Measurements from ENCODE around the gene LDB2.

The LDB2 gene

DNA sequence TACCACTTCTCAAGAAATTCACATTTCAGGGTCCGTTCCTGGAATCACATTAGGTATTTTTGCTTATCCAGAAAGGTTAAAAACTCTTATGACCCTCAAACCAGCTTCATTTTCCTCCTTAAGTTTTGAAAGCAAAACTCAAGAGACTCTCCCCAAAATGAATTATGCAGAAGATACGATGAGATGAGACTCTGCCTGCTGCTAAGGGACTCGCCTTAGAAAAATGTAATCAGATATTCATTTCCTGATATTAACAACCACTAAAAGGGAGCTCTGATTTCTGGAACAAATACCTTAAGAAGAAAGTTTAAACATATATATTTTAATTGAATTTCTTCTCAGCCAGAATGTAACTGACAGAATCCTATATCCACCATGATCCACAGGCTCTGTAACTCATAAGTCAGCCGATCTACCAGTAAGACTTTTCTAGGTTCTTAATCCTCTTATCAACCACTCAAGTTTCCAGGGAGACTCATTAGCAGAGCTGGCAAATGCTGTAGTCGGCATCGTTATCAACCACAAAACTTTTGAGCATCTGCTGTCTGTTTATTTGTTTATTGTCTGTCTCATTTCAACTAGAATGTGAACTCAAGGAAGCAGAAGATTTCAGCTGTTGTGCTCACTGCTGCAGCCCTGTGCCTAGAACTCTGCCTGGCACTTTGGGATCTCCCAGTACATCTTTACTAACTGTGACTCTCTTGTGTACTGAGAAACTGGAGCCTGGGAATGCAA, 112.5 kb downstream of the LDB2 start:
- TF ChIP-seq, protein P1, sequence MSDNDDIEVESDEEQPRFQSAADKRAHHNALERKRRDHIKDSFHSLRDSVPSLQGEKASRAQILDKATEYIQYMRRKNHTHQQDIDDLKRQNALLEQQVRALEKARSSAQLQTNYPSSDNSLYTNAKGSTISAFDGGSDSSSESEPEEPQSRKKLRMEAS (IDR thresholded peaks at IDR 0.05) = no peak
- TF ChIP-seq TEAD4 (IDR thresholded peaks at IDR 0.05) (no peak), CREB1 (IDR thresholded peaks at IDR 0.05; ENCODE audit: low read depth) (no peak), YY1 (IDR thresholded peaks at IDR 0.05; ENCODE audit: low read depth) (no peak), CEBPB (IDR thresholded peaks at IDR 0.05) (no peak), FOXM1 (IDR thresholded peaks at IDR 0.05; ENCODE audit: borderline replicate concordance, low read depth) (no peak), EGR1 (IDR thresholded peaks at IDR 0.05) (no peak), RAD21 (IDR thresholded peaks at IDR 0.05; ENCODE audit: low read depth) (no peak), TAF1 (IDR thresholded peaks at IDR 0.05; ENCODE audit: low read depth) (no peak), NFIC (IDR thresholded peaks at IDR 0.05) (no peak)

DNA sequence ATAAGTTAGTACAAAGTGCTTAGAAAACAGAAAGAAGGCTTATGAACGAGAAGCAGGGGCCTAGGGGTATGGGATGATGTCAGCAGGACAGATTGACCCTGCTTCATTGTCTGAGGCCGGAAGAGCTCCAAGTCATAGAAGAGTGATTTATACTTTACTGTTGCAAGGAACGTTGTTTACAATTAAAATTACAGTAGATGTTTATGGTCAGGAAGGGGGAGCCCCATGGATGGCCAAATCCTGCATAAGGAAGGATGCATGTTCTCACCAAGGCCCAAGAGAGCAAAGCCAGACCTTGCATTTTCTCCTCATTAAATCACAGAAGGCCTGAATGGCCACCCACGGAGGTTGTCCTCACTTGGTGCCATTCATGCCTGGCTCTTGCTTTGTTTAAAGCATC, 115.3 kb downstream of the LDB2 start:
- no peak for TF ChIP-seq CEBPB (IDR thresholded peaks at IDR 0.05)
- TF ChIP-seq TAF1 (IDR thresholded peaks at IDR 0.05; ENCODE audit: low read depth) = no peak

DNA sequence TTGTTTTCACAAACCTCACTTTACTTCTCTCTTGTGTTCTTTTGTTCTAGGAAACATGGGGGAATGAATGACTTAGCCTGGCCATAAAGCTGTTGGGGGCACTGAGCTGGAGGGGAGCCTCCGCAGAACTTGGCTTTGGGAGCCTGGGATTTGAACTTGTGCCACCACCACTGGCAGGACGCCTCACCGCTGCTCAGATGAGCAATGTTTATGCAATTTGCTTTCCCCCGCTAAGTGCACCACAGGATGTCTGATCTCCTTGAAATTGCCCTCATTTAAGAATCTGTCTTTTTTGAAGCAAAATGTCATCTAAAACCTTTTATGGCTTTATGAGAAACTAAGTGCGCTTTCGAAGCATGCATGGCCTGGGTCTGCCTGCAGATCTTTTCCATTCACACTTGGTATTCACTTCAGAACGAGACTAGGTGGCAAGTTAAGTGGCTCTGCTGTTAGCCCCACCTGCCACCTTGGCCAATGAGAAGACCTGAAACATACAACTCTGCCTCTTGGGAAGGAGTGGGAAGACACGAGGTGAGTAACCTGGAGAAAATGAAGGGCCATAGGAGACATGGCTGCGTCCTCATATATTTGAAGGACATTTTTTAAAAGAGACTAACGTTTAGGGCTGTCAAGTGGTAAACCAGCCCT, 119.3 kb downstream of the LDB2 start:
- no peak for TF ChIP-seq ZBTB7A (IDR thresholded peaks at IDR 0.05; ENCODE audit: low read depth)
- no peak for TF ChIP-seq CEBPB (IDR thresholded peaks at IDR 0.05)
- TF ChIP-seq, protein P1 (IDR thresholded peaks at IDR 0.05) = no peak
- no peak for TF ChIP-seq TAF1 (IDR thresholded peaks at IDR 0.05; ENCODE audit: low read depth)
- no peak for TF ChIP-seq YY1 (IDR thresholded peaks at IDR 0.05; ENCODE audit: low read depth)
- no peak for TF ChIP-seq TEAD4 (IDR thresholded peaks at IDR 0.05)
- TF ChIP-seq NFIC (IDR thresholded peaks at IDR 0.05) = no peak
- TF ChIP-seq, protein P2, sequence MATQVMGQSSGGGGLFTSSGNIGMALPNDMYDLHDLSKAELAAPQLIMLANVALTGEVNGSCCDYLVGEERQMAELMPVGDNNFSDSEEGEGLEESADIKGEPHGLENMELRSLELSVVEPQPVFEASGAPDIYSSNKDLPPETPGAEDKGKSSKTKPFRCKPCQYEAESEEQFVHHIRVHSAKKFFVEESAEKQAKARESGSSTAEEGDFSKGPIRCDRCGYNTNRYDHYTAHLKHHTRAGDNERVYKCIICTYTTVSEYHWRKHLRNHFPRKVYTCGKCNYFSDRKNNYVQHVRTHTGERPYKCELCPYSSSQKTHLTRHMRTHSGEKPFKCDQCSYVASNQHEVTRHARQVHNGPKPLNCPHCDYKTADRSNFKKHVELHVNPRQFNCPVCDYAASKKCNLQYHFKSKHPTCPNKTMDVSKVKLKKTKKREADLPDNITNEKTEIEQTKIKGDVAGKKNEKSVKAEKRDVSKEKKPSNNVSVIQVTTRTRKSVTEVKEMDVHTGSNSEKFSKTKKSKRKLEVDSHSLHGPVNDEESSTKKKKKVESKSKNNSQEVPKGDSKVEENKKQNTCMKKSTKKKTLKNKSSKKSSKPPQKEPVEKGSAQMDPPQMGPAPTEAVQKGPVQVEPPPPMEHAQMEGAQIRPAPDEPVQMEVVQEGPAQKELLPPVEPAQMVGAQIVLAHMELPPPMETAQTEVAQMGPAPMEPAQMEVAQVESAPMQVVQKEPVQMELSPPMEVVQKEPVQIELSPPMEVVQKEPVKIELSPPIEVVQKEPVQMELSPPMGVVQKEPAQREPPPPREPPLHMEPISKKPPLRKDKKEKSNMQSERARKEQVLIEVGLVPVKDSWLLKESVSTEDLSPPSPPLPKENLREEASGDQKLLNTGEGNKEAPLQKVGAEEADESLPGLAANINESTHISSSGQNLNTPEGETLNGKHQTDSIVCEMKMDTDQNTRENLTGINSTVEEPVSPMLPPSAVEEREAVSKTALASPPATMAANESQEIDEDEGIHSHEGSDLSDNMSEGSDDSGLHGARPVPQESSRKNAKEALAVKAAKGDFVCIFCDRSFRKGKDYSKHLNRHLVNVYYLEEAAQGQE (IDR thresholded peaks at IDR 0.05; ENCODE audit: low read depth) = no peak
- no peak for TF ChIP-seq TCF12 (IDR thresholded peaks at IDR 0.05; ENCODE audit: low read depth)
- TF ChIP-seq, protein P3, sequence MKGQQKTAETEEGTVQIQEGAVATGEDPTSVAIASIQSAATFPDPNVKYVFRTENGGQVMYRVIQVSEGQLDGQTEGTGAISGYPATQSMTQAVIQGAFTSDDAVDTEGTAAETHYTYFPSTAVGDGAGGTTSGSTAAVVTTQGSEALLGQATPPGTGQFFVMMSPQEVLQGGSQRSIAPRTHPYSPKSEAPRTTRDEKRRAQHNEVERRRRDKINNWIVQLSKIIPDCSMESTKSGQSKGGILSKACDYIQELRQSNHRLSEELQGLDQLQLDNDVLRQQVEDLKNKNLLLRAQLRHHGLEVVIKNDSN (IDR thresholded peaks at IDR 0.05) = no peak
- no peak for TF ChIP-seq RAD21 (IDR thresholded peaks at IDR 0.05; ENCODE audit: low read depth)
- TF ChIP-seq EP300 (IDR thresholded peaks at IDR 0.05; ENCODE audit: borderline replicate concordance) = no peak
- TF ChIP-seq CREB1 (IDR thresholded peaks at IDR 0.05; ENCODE audit: low read depth) = no peak
- no peak for TF ChIP-seq FOXM1 (IDR thresholded peaks at IDR 0.05; ENCODE audit: borderline replicate concordance, low read depth)
- no peak for TF ChIP-seq EGR1 (IDR thresholded peaks at IDR 0.05)

DNA sequence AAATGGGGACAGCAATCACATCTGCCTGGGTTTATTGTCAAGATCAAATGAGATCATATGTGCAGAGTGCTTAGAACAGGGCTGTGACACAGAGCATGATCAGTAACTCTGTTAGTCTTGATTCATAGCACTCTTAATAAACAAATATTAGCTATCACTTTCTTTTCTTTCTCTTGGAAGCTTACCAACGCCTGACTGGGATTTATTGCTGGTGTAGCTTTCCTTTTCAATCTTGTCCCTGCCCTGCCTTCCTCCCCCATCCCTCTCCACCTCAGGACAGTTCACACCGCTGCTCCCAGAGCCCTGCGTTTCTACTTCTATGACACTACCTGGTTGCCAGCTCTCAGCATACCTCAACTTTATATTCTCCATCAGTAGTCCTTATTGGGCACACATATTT, 120.7 kb downstream of the LDB2 start:
- no peak for TF ChIP-seq TAF1 (IDR thresholded peaks at IDR 0.05; ENCODE audit: low read depth)
- TF ChIP-seq RAD21 (IDR thresholded peaks at IDR 0.05; ENCODE audit: low read depth) = no peak
- no peak for TF ChIP-seq EP300 (IDR thresholded peaks at IDR 0.05; ENCODE audit: borderline replicate concordance)
- TF ChIP-seq ZBTB7A (IDR thresholded peaks at IDR 0.05; ENCODE audit: low read depth) = no peak
- TF ChIP-seq CREB1 (IDR thresholded peaks at IDR 0.05; ENCODE audit: low read depth) = no peak
- TF ChIP-seq YY1 (IDR thresholded peaks at IDR 0.05; ENCODE audit: low read depth) = no peak
- TF ChIP-seq TCF12 (IDR thresholded peaks at IDR 0.05; ENCODE audit: low read depth) = no peak
- TF ChIP-seq, protein P2 (IDR thresholded peaks at IDR 0.05; ENCODE audit: low read depth) = no peak
- no peak for TF ChIP-seq TEAD4 (IDR thresholded peaks at IDR 0.05)
- TF ChIP-seq EGR1 (IDR thresholded peaks at IDR 0.05) = no peak
- TF ChIP-seq CEBPB (IDR thresholded peaks at IDR 0.05) = no peak
- TF ChIP-seq NFIC (IDR thresholded peaks at IDR 0.05) = no peak
- no peak for TF ChIP-seq FOXM1 (IDR thresholded peaks at IDR 0.05; ENCODE audit: borderline replicate concordance, low read depth)
- TF ChIP-seq, protein P3 (IDR thresholded peaks at IDR 0.05) = no peak
- TF ChIP-seq, protein P1 (IDR thresholded peaks at IDR 0.05) = no peak

DNA sequence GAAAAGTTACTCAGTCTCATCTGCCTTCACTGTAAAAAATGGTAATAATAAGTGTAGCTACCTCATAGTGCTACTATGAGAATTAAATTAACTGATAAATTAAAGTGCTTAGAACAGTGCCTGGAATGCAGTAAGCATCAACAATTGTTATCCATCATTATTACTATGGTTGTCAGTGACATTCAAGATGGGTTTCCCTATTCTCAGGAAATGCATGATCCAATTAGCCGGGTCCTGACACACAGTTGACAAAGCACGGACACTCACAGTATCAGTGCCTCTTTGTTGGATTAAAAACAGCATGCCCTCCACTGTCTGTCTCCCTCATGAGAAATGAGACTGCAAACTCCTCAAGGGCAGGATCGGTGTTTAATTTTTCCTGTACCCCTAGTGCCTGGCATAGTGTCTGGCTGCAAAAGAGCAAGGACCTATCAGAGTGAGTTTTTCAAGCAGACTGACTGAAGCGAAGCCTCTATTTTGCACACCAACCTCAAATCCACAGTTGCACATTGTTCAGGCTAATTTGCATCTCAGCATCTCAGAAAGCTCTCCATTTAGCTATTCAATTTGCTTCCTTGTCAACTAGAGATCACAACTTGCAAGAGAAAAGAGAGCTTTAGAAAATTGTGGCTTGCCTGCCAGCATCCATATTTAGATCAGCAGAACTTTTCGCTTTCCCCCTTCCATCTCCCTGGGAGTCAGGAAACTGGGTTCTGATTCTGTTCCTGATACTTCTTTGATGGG, 122.9 kb downstream of the LDB2 start:
- TF ChIP-seq, protein P3 (IDR thresholded peaks at IDR 0.05) = no peak
- no peak for TF ChIP-seq FOXM1 (IDR thresholded peaks at IDR 0.05; ENCODE audit: borderline replicate concordance, low read depth)
- TF ChIP-seq TEAD4 (IDR thresholded peaks at IDR 0.05) = no peak
- TF ChIP-seq, protein P1 (IDR thresholded peaks at IDR 0.05) = no peak
- no peak for TF ChIP-seq NFIC (IDR thresholded peaks at IDR 0.05)
- TF ChIP-seq TCF12 (IDR thresholded peaks at IDR 0.05; ENCODE audit: low read depth) = no peak
- TF ChIP-seq ZBTB7A (IDR thresholded peaks at IDR 0.05; ENCODE audit: low read depth) = no peak
- no peak for TF ChIP-seq CREB1 (IDR thresholded peaks at IDR 0.05; ENCODE audit: low read depth)
- TF ChIP-seq, protein P2 (IDR thresholded peaks at IDR 0.05; ENCODE audit: low read depth) = no peak
- TF ChIP-seq EP300 (IDR thresholded peaks at IDR 0.05; ENCODE audit: borderline replicate concordance) = no peak
- no peak for TF ChIP-seq TAF1 (IDR thresholded peaks at IDR 0.05; ENCODE audit: low read depth)
- TF ChIP-seq EGR1 (IDR thresholded peaks at IDR 0.05) = no peak
- no peak for TF ChIP-seq CEBPB (IDR thresholded peaks at IDR 0.05)
- no peak for TF ChIP-seq RAD21 (IDR thresholded peaks at IDR 0.05; ENCODE audit: low read depth)
- no peak for TF ChIP-seq YY1 (IDR thresholded peaks at IDR 0.05; ENCODE audit: low read depth)
